Heart right ventricle (tissue), 16 donors: ENCODE results near the gene RAB10. TPM values are rescaled to one million over a fixed set of nuclear protein-coding genes. Genes with fewer than 3 reads are reported as not detected.

Experiments used
- ATAC-seq, 8 donors: fragments of 200-7000 bp; cut with Tn5 transposase; one replicate each; pipeline ENCODE4 v1.9.1; 2020; ENCODE audit warnings: mild to moderate bottlenecking in 8 of 8, moderate library complexity in 8 of 8, moderate number of reproducible peaks in 1 of 8
- DNase-seq, 2 donors: peaks; one replicate each; pipeline ENCODE4 v3.0.0-alpha.2; 2020
- H3K27ac ChIP-seq, 10 donors: fragments of 200-600 bp; sonication (generic) in 2 of 10; one replicate each; pipeline versions ENCODE4 v1.5.0 to v1.8.0; 2020 to 2022; ENCODE audit warnings: mild to moderate bottlenecking in 3 of 10
- H3K27me3 ChIP-seq, 7 donors: fragments of 200-600 bp; one replicate each; pipeline ENCODE4 v1.8.0; 2021 to 2022; ENCODE audit warnings: mild to moderate bottlenecking in 2 of 7
- H3K36me3 ChIP-seq, 9 donors: fragments of 200-600 bp; sonication (generic) in 1 of 9; one replicate each; pipeline versions ENCODE4 v1.5.0 to v1.8.0; 2020 to 2022; ENCODE audit warnings: mild to moderate bottlenecking in 2 of 9
- H3K4me1 ChIP-seq, 9 donors: fragments of 200-600 bp; sonication (generic) in 1 of 9; one replicate each; pipeline versions ENCODE4 v1.5.0 to v1.8.0; 2020 to 2022; ENCODE audit warnings: mild to moderate bottlenecking in 4 of 9
- H3K4me3 ChIP-seq, 10 donors: fragments of 200-600 bp; sonication (generic) in 2 of 10; one replicate each; pipeline versions ENCODE4 v1.5.0 to v1.8.0; 2020 to 2022; ENCODE audit warnings: mild to moderate bottlenecking in 7 of 10, moderate library complexity in 2 of 10
- H3K9me3 ChIP-seq, 11 donors: fragments of 200-600 bp in 10 of 11; sonication (generic) in 2 of 11; one replicate each; pipeline versions ENCODE4 v1.5.0 to v1.8.0; 2013 to 2022; ENCODE audit warnings: mild to moderate bottlenecking in 2 of 11, control low read depth in 1 of 11, moderate library complexity in 1 of 11
- CTCF ChIP-seq, 9 donors: fragments of 200-600 bp; sonication (generic) in 2 of 9; IDR thresholded peaks; one replicate each; pipeline versions ENCODE4 v1.5.0 to v1.8.0; 2021 to 2022; ENCODE audit warnings: antibody characterized with exemption in 9 of 9, mild to moderate bottlenecking in 5 of 9, moderate library complexity in 1 of 9
- WGBS, 2 donors: extraction: QIAGEN DNeasy Blood & Tissue Kit; methylation state at CpG; one replicate each; pipeline ENCODE4 v1.1.7; 2013; ENCODE audit warnings: inconsistent platforms in 1 of 2; 5-methylcytosine and 5-hydroxymethylcytosine counted together
- intact Hi-C, 10 donors: fragments of 100-400 bp; cut with DNase I; formaldehyde crosslinking; loops; one replicate each; pipeline versions ENCODE4 v1.11.1 to v1.14.2; 2022
- polyA plus RNA-seq, 2 donors: library from polyadenylated mRNA; stranded (reverse); fragments of 200-250 nt; gene quantifications; one replicate each; pipeline ENCODE4 v1.2.3, GENCODE V29; 2013
- total RNA-seq, 10 donors: library from RNA; stranded (reverse); fragmentation: NEBNext Ultra II Directional in 3 of 10; extraction: Animal tissue kit (Norgen Biotek cat#: 25700) in 3 of 10; gene quantifications; one replicate each; pipeline versions ENCODE4 v1.2.1 to v1.2.4, GENCODE V29; 2021 to 2023
- donor health status: Arrhythmogenic right ventricular cardiomyopathy.
- donor health status: ischemic (EF 13 %, LVEDD 7.1; RV severe dilation, severe dysfunction).
- donor health status: healthy with polysubstance abuse.
- donor health status: DM: no; HTN: yes; CAD: no.
- donor health status: DM: no; HTN: no; CAD: no.
- donor health status: ischemic (EF 25% LVEDD 6.9; RV normal size, moderate dysfunction).
- donor health status: ischemic (EF 25% LVEDD 5.7; RV mildly dilated, moderate dysfunction).
- donor health status: healthy.
- donor health status: DM: yes; HTN: yes; CAD: no.
- donor health status: Ischemic cardiomyopathy.
- donor health status: ischemic (EF 35%, LVEDD 5.7; RV mildly dilated, moderate dysfunction).
- donor health status: nonischemic (EF 11% LVEDD 7.7; RV severe dilation, severe dysfunction).
- donor health status: DM: yes; HTN: yes; CAD: no.
- donor health status: PGD.
- donor health status: ischemic (EF 29% LVEDD 5.4; RV normal size, mild dysfunction).
- donor health status: nonischemic (EF 23%, LVEDD 6.1; RV moderate dilation, normal function).

RAB10 gene
- total and polyA plus RNA-seq, 12 donors: 32.2 to 110 (median 94.2) TPM

- peak overlapping the region in 5 of 10 donors; percentile 39 to 53 (median 45) for H3K4me3 ChIP-seq
- H3K36me3 ChIP-seq: no peaks in the 10 kb centered on the region
- ATAC-seq: no peak
- intact Hi-C loops: no loop called here
- H3K27ac ChIP-seq: no peak overlapping the region
- no peaks in the 10 kb centered on the region for H3K9me3 ChIP-seq
- peaks cover 0 to 20% (median 16%) of the 10 kb centered on the region in 9 donors for H3K4me1 ChIP-seq
- DNase-seq: no peak
- 28 to 29% methylated on average over 46 of the region's 46 CpGs for WGBS, 2 donors
- no peak for TF ChIP-seq CTCF (IDR thresholded peaks at IDR 0.05)
- H3K27me3 ChIP-seq: peaks cover 12 to 50% (median 39%) of the 10 kb centered on the region in 7 donors
Observed at GRCh38 chr2:26173776-26174482, 140.0 kb downstream of the RAB10 start.

- no peak for TF ChIP-seq CTCF (IDR thresholded peaks at IDR 0.05)
Observed at GRCh38 chr2:26174691-26175465, 141.0 kb downstream of the RAB10 start.

GRCh38 chr2:26175466-26176278 lies 141.8 kb downstream of the RAB10 start:
- no peak for DNase-seq
- 66 to 72% methylated on average over 15 of the region's 15 CpGs for WGBS, 2 donors

More at GRCh38 chr2:26174691-26175465, 141.0 kb downstream of the RAB10 start:
- Histone ChIP-seq H3K4me3 (no peak overlapping the region), H3K27me3 (peaks cover 12 to 57% (median 39%) of the 10 kb centered on the region in 7 donors), H3K9me3 (no peaks in the 10 kb centered on the region), H3K4me1 (peaks cover 6 to 29% (median 22%) of the 10 kb centered on the region in 9 donors), H3K27ac (no peak overlapping the region), H3K36me3 (no peaks in the 10 kb centered on the region)
- ATAC-seq (no peak), DNase-seq (no peak)
- intact Hi-C loops: no loop called here
- WGBS, 2 donors: 77 to 84% methylated on average over 10 of the region's 10 CpGs

More at GRCh38 chr2:26175466-26176278, 141.8 kb downstream of the RAB10 start:
- TF ChIP-seq CTCF (IDR thresholded peaks at IDR 0.05): no peak
- Histone ChIP-seq H3K9me3 (no peaks in the 10 kb centered on the region), H3K27me3 (peaks cover 12 to 58% (median 39%) of the 10 kb centered on the region in 7 donors), H3K36me3 (no peaks in the 10 kb centered on the region), H3K27ac (no peak overlapping the region), H3K4me1 (peaks cover 6 to 31% (median 22%) of the 10 kb centered on the region in 9 donors), H3K4me3 (no peak overlapping the region)
- intact Hi-C loops: no loop called here
- peak in 1 of 8 donors; percentile 3 for ATAC-seq
